ENCODE data around the gene MEGF8.

- TF ChIP-seq ASH2L (IDR thresholded peaks at IDR 0.05; ENCODE audit: low read length) (no peak), POLR2AphosphoS5 (IDR thresholded peaks at IDR 0.05; ENCODE audit: low read depth, low read length) (no peak), CTCF (IDR thresholded peaks at IDR 0.05; ENCODE audit: control extremely low read depth in 1 of 3, insufficient read depth in 1 of 3, low read depth in 1 of 3, low read length in 3 of 3) (no peak), ZNF274 (IDR thresholded peaks at IDR 0.05; ENCODE audit: borderline replicate concordance, extremely low read depth, low read length) (no peak), EZH2 (IDR thresholded peaks at IDR 0.05; ENCODE audit: low read depth, low read length, severe bottlenecking) (no peak), GTF2F1 (IDR thresholded peaks at IDR 0.05; ENCODE audit: borderline replicate concordance, low read depth, low read length) (no peak), SUZ12 (IDR thresholded peaks at IDR 0.05; ENCODE audit: low read length) (no peak), TCF12 (IDR thresholded peaks at IDR 0.05; ENCODE audit: low read depth, low read length) (no peak), EP300 (IDR thresholded peaks at IDR 0.05; ENCODE audit: borderline replicate concordance in 1 of 2, low read depth in 2 of 2, low read length in 2 of 2) (no peak), FOSL1 (IDR thresholded peaks at IDR 0.05; ENCODE audit: insufficient read depth, low read depth, low read length) (no peak), PHF8 (conservative IDR thresholded peaks at IDR 0.05; ENCODE audit: low read depth, low read length) (no peak), CEBPB (IDR thresholded peaks at IDR 0.05; ENCODE audit: low read depth, low read length) (no peak), KDM5A (IDR thresholded peaks at IDR 0.05; ENCODE audit: low read length) (no peak)
Measured at GRCh38 chr19:42277821-42278451, 47.5 kb upstream of the MEGF8 start.
